Progenitor cell of endocrine pancreas (in vitro differentiated cells): ENCODE results near the gene ZDHHC15. TPM values are rescaled to one million over a fixed set of nuclear protein-coding genes. Genes with fewer than 3 reads are reported as not detected.
"Not testable (repeated sequence)": the region's sequence is repeated elsewhere in the genome, so short reads cannot be mapped to it uniquely, and the experiment has no call there.

Experiments
- DNase-seq: peaks from one replicate; pipeline ENCODE4 v3.0.0; 2021; ENCODE audit warnings: low spot score; ENCODE audit not compliant: unreplicated experiment
- H3K27ac Mint-ChIP-seq: 2 replicates; pipeline ENCODE4 v1.8.0; 2021; ENCODE audit warnings: mild to moderate bottlenecking, moderate library complexity, mixed read lengths
- H3K27me3 Mint-ChIP-seq: 2 replicates; pipeline ENCODE4 v1.8.0; 2021; ENCODE audit warnings: mixed read lengths
- H3K36me3 Mint-ChIP-seq: 2 replicates; pipeline ENCODE4 v1.8.0; 2022; ENCODE audit warnings: mixed read lengths; ENCODE audit not compliant: insufficient read depth
- H3K4me1 Mint-ChIP-seq: 2 replicates; pipeline ENCODE4 v1.8.0; 2021; ENCODE audit warnings: low read depth, mixed read lengths
- H3K4me3 Mint-ChIP-seq: 2 replicates; pipeline ENCODE4 v1.8.0; 2021; ENCODE audit warnings: low read depth, mild to moderate bottlenecking, moderate library complexity, mixed read lengths
- H3K9me3 Mint-ChIP-seq: 2 replicates; pipeline ENCODE4 v1.8.0; 2021; ENCODE audit warnings: low read depth, mixed read lengths
- CTCF ChIP-seq: fragments of 200-600 bp; sonication (generic); IDR thresholded peaks from one replicate; pipeline ENCODE4 v1.5.0; 2021; ENCODE audit warnings: antibody characterized with exemption, mild to moderate bottlenecking; ENCODE audit not compliant: unreplicated experiment
- total RNA-seq: library from RNA; stranded (reverse); gene quantifications from 2 replicates; pipeline ENCODE4 v1.2.1, GENCODE V29; 2021

The ZDHHC15 gene
- total RNA-seq, 1 donor from 2014 or later = 2.3 TPM

GRCh38 chrX:75483933-75484332, 38.9 kb downstream of the ZDHHC15 start:
- DNase-seq = no peak
- Mint-ChIP-seq H3K4me3 (no peak overlapping the region), H3K27me3 (no peaks in the 10 kb centered on the region), H3K4me1 (no peaks in the 10 kb centered on the region), H3K36me3 (peaks cover 6% of the 10 kb centered on the region), H3K27ac (no peak overlapping the region), H3K9me3 (peaks cover 41% of the 10 kb centered on the region)
- no peak for TF ChIP-seq CTCF

- DNase-seq, H3K27me3 Mint-ChIP-seq, H3K4me1 Mint-ChIP-seq, H3K4me3 Mint-ChIP-seq, H3K36me3 Mint-ChIP-seq, H3K27ac Mint-ChIP-seq: not testable (repeated sequence)
- H3K9me3 Mint-ChIP-seq = peaks cover 52% of the 10 kb centered on the region
These were observed 61.1 kb downstream of the ZDHHC15 start for GRCh38 chrX:75461780-75462179.

DNA sequence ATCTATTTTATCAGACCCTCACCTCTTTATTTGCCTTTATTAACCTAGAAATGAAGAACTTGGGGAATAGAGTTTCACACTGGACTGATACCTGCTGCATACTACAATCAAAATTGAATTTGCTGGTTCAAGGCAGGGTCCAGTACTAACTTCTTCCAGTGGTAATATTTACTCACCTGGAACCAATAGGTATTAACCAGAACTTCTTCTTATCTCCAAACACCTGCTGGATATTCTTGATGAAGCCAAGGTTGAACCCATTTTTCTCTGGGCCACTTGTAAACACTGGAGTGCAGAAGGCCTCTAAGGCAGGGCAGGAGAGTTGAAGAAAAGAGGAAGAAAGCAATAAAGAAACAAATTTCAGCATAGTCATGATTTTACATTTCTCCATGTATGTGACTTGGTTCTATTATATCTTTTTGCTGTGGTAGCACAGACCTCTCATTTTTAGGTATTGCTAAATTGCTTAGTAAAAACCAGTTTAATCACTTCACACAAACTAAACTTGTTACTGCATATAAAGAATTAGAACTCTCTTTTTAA, 101.1 kb downstream of the ZDHHC15 start:
- DNase-seq = no peak
- H3K27ac Mint-ChIP-seq = no peak overlapping the region
- TF ChIP-seq CTCF = no peak
- no peaks in the 10 kb centered on the region for H3K4me1 Mint-ChIP-seq
- peaks cover 14% of the 10 kb centered on the region for H3K9me3 Mint-ChIP-seq
- H3K36me3 Mint-ChIP-seq = peaks cover 2% of the 10 kb centered on the region
- H3K27me3 Mint-ChIP-seq = no peaks in the 10 kb centered on the region
- no peak overlapping the region for H3K4me3 Mint-ChIP-seq

GRCh38 chrX:75407153-75407552, 115.7 kb downstream of the ZDHHC15 start:
- Mint-ChIP-seq H3K36me3 (peaks cover 11% of the 10 kb centered on the region), H3K9me3 (peaks cover 51% of the 10 kb centered on the region)
- H3K4me1 Mint-ChIP-seq, H3K27ac Mint-ChIP-seq, H3K27me3 Mint-ChIP-seq, H3K4me3 Mint-ChIP-seq, DNase-seq: not testable (repeated sequence)

GRCh38 chrX:75390470-75390869, 132.4 kb downstream of the ZDHHC15 start:
- Mint-ChIP-seq H3K27ac (no peak overlapping the region), H3K27me3 (no peaks in the 10 kb centered on the region), H3K4me1 (no peaks in the 10 kb centered on the region), H3K9me3 (peaks cover 64% of the 10 kb centered on the region), H3K36me3 (peaks cover 1% of the 10 kb centered on the region), H3K4me3 (no peak overlapping the region)
- TF ChIP-seq CTCF = no peak
- no peak for DNase-seq

DNA sequence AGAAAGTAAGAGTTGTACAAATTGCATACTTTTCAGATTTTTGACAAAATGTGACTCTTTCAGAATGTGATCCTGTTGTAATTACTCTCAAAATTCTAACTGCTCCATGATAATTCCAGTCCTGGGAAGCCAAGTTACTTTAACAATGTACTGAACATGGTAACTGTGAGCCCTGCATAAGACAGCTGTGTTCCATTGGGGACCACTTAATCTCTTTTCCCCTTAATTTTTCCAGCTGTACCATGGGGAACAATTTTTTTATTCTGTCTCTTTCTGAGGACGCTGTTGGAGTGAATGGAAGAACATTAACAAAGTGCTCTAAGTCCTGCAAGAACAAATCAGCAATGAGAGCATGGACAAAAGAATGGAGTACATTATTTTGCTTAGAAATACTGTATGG, 153.1 kb downstream of the ZDHHC15 start:
- DNase-seq = no peak
- Mint-ChIP-seq H3K27ac (no peak overlapping the region), H3K9me3 (peaks cover 5% of the 10 kb centered on the region), H3K4me3 (no peak overlapping the region), H3K4me1 (no peaks in the 10 kb centered on the region), H3K27me3 (no peaks in the 10 kb centered on the region), H3K36me3 (no peaks in the 10 kb centered on the region)
- no peak for TF ChIP-seq CTCF
